Stimulated activated CD4-positive, alpha-beta T cell treated with anti-CD3 and anti-CD28 coated beads, Interleukin-15, amount 100 ng/mL, for 48 hours (primary cell): Measurements from ENCODE around the gene ISLR2.

Experiments
- DNase-seq, 2 donors: peaks; one replicate each; pipeline ENCODE4 v3.0.0-alpha.2; 2020; ENCODE audit warnings: low read depth in 2 of 2

The ISLR2 gene

DNA sequence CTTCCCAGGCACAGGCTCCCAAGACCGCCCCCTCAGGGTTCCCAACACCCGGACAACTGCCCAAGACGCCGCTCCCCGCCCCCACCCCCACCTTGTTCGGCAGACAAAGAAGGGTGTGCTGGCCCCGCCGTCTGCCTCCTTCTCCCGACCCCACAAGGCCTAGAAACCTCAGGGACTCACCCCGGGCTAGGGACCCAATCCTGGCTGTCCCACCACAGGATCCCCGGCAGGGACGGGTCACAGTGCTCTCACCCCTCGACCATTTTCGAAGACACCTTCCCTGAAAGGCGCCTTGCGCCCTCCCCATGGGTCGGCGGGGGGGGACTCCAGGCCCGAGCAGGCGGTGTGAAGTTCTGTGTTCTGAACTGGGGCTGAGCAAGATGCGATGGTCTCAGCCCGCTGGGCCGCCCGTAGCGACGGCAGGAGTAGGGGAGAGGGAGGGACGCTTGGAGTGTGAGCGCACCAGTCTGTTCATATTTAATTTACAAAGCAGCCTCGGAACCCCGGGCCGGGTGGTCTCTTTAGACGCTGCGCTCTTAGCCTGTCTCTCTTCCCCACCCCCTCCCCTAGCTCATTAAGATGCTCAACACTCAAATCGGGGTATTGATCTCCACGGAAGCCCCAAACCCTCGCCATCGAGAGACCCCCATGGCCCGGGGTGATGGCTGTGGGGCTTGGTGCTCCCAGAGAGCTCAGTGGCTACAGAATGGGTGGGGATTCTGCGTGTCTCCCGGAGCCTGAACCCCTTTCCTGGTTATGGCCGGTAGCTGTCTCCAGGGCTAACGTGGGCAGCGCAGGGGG, 1.4 kb upstream of the ISLR2 start:
- DNase-seq: no peak

DNA sequence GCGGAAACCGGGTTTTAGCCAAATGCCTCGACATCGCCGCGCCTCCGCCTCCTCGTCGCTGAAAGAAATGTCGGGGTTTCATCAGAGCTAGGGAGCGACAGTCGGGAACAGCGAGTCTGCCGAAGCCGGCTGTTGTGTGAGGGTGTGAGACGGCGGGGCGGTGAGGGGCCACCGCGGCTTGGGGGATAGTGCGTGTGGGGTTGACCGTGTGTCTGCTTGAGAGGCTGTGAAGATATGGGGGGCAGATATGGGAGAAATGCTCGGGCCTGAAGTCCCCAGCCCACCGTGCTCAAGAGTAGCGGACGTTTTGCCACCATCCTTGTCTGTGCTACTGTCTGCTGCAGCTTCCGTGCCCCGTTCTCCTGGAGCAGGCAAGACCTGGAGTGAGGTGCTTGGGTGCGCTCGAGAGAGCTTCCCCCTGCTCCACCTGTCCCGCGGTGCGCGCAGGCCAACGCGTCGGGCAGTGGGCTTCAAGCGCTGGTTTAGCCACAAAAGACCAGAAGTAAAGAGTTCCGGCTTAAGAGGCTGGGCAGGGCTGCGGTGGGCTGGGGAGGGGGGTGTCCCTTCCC, 716 bp upstream of the ISLR2 start:
- DNase-seq: no peak

DNA sequence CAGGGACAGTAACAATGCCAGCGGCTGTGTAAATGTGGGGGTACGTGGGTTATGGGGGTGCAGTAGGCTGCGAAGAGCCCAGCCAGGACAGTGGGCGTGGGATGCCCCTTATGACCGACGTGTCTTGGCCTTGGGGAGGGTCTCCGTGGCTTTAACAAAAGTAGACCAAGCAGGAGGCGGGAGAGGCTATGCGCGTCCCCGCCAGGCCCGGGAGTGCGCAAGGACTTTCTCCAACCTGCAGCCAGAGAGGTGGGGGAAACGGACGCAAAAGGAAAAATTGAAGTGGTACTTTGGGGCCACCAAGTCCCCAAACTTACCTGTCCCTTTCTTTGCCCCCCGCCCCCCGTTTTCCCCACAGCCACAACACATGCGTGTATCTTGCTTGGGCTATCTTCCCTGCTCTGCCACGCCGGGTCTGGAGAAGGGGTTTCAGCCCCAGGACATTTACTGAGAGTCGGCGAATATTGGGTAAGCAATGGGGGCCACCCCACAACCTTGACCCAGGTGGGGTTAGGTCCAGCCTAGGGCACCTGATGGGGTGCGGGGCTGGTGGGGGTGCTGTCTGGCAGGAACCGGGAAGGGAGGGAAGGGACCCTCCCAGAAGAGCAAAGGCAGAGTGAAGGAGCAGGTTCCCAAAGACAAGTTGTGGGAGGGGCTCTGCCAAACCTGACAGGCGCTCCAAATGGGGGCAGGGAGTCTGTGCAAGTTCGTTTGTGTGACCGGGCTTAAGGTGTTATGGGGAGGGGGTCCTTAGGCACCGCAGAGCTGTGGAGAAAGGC, 652 bp downstream of the ISLR2 start:
- no peak for DNase-seq

DNA sequence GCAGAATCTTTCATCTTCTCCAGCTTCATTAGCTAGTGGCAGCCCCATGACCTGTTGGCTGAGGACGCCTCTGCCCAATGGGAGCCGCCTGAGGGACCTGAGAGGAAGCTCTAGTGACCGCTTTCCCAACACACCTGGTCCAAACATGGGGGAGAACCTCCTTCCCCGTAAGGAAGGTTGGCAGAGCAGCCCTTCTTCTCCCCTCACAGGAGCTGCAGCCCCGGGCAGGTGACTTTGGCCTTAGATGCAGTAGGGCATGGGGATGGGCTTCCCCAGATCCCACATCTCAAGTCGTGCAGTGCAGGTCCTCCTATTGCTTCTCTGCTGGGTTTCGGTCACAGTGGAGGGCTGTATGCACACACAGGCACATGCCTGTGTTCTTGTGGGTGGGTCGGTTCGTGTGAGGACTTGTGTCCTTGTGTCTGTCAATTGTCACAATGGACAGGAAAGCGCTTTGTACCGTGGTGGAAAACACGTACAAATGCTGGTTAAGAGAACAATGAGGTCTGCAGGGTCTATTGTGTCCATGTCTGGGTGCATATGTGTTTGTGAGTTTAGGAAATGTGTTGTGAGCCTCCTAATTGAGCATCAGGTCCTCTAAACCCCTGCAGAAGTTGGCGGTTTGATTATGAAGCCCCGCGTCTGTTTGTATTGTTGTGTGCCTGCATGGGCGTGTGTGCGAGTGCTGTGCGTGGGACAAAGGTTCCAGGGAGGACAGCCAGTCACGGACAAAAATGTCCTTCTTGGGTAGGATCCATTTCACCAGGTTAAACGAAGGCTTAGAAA, 1.4 kb downstream of the ISLR2 start:
- DNase-seq: no peak

DNA sequence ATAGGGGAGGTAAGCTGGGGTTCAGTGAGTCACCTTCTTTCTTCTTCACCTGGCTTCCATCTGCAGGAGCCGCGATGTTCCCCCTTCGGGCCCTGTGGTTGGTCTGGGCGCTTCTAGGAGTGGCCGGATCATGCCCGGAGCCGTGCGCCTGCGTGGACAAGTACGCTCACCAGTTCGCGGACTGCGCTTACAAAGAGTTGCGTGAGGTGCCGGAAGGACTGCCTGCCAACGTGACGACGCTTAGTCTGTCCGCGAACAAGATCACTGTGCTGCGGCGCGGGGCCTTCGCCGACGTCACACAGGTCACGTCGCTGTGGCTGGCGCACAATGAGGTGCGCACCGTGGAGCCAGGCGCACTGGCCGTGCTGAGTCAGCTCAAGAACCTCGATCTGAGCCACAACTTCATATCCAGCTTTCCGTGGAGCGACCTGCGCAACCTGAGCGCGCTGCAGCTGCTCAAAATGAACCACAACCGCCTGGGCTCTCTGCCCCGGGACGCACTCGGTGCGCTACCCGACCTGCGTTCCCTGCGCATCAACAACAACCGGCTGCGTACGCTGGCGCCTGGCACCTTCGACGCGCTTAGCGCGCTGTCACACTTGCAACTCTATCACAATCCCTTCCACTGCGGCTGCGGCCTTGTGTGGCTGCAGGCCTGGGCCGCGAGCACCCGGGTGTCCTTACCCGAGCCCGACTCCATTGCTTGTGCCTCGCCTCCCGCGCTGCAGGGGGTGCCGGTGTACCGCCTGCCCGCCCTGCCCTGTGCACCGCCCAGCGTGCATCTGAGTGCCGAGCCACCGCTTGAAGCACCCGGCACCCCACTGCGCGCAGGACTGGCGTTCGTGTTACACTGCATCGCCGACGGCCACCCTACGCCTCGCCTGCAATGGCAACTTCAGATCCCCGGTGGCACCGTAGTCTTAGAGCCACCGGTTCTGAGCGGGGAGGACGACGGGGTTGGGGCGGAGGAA, 2.6 kb downstream of the ISLR2 start:
- no peak for DNase-seq

- no peak for DNase-seq
Observed at GRCh38 chr15:74133694-74134386, 3.5 kb downstream of the ISLR2 start.

GRCh38 chr15:74134387-74135027, 4.1 kb downstream of the ISLR2 start:
- no peak for DNase-seq

GRCh38 chr15:74135041-74135565, 4.7 kb downstream of the ISLR2 start:
- no peak for DNase-seq

GRCh38 chr15:74136540-74136813, 6.1 kb downstream of the ISLR2 start:
- DNase-seq: no peak

- DNase-seq: no peak
Observed at GRCh38 chr15:74136814-74137536, 6.6 kb downstream of the ISLR2 start.

DNA sequence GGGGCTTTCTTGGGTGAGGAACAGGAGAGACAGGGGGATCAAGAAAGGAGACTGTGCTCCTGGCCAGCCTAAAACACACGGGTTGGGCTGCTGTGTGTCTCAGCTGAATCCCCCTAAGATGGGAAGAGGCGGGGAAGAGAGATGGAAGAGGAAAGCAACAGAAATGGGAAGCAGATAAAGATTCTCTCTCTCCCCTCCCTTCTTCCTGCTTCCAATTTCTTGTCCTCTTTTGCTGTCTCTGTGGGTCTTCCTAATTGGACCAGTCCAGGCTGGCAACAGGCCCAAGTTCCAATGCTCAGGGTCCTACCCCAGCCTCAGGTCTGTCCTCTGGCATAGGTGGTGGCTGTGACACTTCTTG, 7.1 kb downstream of the ISLR2 start:
- DNase-seq: no peak

DNA sequence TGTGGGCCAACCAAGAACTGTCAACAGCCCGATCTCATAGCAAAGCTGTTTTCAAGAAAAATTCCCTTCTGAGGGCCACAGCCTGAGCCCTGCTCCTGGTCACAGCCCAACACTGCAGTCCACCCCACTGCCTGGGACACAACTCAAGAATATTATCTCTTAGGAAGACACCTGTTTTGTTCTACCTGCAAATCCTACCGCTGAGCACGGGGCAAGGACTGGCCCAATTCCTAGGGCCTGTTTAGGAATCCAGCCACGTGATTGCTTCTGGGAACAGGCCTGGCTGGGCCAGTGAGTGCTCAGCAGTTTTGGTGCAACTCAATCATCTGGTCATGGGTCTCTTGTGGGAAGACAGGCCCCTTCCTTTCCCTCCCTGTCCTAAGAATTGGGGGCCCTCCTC, 8.3 kb downstream of the ISLR2 start:
- no peak for DNase-seq

DNA sequence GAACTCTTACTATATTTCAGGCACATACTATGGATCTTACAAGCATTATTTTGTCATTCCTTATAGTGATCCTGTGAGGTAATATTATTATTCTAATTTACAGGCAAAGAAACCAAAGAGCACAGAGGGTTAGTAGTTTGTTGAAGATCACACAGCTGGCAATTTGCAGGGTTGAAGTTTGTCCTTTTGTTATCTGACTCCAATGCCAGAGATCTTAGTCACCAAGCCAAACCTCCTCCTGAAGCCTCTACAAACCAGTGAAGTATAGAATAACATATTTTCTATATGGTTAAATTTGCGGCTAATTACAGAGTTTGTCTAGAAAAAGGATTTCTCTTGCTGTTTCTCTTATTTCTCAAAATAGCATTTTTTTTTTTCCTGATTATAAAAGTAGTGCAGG, 11.2 kb downstream of the ISLR2 start:
- DNase-seq: no peak

GRCh38 chr15:74144153-74144775, 13.9 kb downstream of the ISLR2 start:
- no peak for DNase-seq

DNA sequence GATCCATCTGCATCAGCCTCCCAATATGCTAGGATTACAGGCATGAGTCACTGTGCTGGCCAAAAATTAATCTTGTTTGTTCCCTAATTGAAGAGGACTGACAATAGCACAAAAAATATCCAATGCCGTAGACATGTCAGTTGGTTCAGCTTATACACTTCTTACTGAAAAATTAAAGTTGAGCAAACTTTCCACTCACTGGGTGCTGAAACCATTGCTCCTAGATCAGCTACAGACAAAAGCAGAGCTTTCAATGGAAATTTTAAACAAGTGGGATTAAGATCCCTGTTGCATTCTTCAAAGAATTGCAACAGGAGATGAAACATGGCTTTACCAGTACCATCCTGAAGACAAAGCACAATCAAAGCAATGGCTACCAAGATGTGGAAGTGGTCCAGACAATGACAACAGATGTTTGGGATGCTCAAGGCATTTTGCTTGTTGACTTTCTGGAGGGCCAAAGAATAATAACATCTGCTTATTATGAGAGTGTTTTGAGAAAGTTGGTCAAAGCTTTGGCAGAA, 16.0 kb downstream of the ISLR2 start:
- DNase-seq: no peak

DNA sequence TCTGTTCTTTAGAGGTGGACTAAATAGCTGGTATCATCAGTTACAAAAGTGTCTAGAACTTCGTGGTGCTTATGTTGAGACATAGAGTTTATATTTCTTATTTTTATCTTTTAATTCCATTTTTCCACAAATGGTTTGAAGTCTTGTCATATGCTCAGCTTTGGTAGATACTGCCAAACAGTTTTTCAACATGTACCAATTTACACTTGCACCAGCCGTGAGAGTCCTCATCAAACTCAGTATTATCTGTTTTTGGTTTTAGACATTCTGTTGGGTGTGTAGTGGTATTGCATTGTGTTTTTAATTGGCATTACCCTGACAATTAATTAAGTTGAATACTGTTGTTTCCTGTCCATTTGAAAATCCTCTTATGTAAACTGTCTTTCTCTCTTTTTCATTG, 16.7 kb downstream of the ISLR2 start:
- DNase-seq: no peak

DNA sequence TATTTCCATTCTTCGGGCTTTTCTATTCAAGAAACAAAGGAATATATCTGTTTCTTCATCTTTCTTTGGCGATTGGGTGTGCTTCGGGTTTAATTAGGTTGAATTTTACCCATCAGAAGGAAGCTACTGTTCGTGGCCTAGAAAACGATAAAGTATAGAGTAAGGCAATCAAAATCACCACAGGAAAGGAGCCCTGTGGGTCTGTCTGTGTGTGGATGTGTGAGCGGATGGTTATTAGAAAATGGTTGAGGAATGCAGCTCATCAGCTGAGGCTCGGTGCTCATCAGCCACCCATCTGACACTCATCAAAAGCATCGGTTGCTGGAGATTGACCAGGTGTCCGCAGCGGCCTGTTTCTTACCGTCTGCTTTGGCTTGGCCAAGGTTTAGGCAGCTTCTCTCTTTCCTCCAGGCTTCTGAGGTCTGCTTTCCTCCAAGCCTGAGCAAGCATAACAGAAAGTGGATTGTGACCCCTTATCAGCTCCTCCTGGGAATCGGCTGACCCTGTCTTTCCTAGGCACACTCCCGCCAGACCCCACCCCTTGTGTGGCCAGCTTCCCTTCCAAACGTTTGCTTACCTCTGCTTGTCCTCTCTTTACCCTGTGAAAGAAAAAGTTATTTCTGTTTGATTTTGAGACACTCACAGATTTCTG, 25.5 kb downstream of the ISLR2 start:
- DNase-seq: no peak
